Loucy (cell line): ENCODE measurements around the gene KRTAP9-7.

ENCODE experiments used
- EZH2phosphoT487 ChIP-seq: fragments of 200-600 bp; IDR thresholded peaks from 2 replicates; pipeline ENCODE4 v1.6.1; 2018; ENCODE audit warnings: antibody characterized with exemption, mild to moderate bottlenecking, moderate library complexity, borderline replicate concordance
- TF ChIP-seq, protein P1 (sequence below): fragments of 200-600 bp; sonication (generic); conservative IDR thresholded peaks from 2 replicates; pipeline ENCODE4 v1.5.1; 2014; ENCODE audit warnings: mild to moderate bottlenecking, antibody characterized with exemption, low read length

DNA sequence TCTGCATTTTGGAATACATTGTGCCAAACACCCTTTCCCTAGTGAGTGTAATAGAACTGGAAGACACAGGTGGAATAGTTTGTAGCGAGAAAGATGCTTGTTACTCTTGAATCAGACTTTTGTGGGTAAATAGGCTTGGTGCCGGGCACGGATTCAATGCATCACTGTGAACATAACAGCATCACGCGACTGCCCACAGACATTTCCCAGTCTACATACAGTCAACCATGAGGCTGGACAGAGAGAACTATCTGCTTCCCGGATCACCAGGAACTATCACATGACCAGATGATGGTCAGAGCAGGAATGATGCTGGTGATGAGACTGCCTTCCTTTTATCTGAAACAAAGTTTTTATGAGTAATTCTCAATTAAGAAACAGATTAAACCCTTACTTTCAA, 49.4 kb upstream of the KRTAP9-7 start:
- TF ChIP-seq, protein P1, sequence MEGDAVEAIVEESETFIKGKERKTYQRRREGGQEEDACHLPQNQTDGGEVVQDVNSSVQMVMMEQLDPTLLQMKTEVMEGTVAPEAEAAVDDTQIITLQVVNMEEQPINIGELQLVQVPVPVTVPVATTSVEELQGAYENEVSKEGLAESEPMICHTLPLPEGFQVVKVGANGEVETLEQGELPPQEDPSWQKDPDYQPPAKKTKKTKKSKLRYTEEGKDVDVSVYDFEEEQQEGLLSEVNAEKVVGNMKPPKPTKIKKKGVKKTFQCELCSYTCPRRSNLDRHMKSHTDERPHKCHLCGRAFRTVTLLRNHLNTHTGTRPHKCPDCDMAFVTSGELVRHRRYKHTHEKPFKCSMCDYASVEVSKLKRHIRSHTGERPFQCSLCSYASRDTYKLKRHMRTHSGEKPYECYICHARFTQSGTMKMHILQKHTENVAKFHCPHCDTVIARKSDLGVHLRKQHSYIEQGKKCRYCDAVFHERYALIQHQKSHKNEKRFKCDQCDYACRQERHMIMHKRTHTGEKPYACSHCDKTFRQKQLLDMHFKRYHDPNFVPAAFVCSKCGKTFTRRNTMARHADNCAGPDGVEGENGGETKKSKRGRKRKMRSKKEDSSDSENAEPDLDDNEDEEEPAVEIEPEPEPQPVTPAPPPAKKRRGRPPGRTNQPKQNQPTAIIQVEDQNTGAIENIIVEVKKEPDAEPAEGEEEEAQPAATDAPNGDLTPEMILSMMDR = no peak
- TF ChIP-seq EZH2phosphoT487 = no peak
